Fibroblast of skin of right biceps (primary cell): ENCODE measurements around the gene TBX2.

Experiments used
- DNase-seq: peaks from one replicate; pipeline ENCODE4 v3.0.0-alpha.2; 2013

TBX2 gene

GRCh38 chr17:61455324-61456060 is 55.8 kb downstream of the TBX2 start:
- no peak for DNase-seq

- DNase-seq, result no peak
Observed at GRCh38 chr17:61456061-61456681, 56.5 kb downstream of the TBX2 start.

GRCh38 chr17:61456688-61457225 is 57.1 kb downstream of the TBX2 start:
- DNase-seq, result no peak

GRCh38 chr17:61457226-61457983 is 57.8 kb downstream of the TBX2 start:
- no peak for DNase-seq

GRCh38 chr17:61458000-61458399 is 58.4 kb downstream of the TBX2 start:
- DNase-seq, result no peak

- no peak for DNase-seq
Observed at GRCh38 chr17:61458421-61459141, 58.9 kb downstream of the TBX2 start.
